ENCODE measurements around the gene NUP205. TPM values are rescaled to one million over a fixed set of nuclear protein-coding genes. Genes with fewer than 3 reads are reported as not detected.

NUP205 gene
- total RNA-seq, result 45.0 and 53.8 TPM in 2 replicates

GRCh38 chr7:135557455-135558336 is at the start of gene NUP205:
Gene NUP205, plus strand, starts transcription at chr7:135557917. Its CDS starts 28 bp downstream, at chr7:135557945.
- no peaks in the 10 kb centered on the region for H3K27me3 ChIP-seq (ENCODE audit: control insufficient read depth, insufficient read depth, low read length)
- TF ChIP-seq CTCF (IDR thresholded peaks at IDR 0.05; ENCODE audit: insufficient read depth, low read length, severe bottlenecking), result no peak
- FAIRE-seq (no peak), DNase-seq (ENCODE audit: low read depth) (peak; percentile 81)
- H3K36me3 ChIP-seq (ENCODE audit: control insufficient read depth, insufficient read depth, low read length), result no peaks in the 10 kb centered on the region
- H3K4me3 ChIP-seq (ENCODE audit: low read depth, low read length), result peak within 1 kb of the TSS; percentile 54

- no peak for TF ChIP-seq CTCF (IDR thresholded peaks at IDR 0.05; ENCODE audit: insufficient read depth, low read length, severe bottlenecking)
- DNase-seq (ENCODE audit: low read depth) (peak; percentile 44), FAIRE-seq (no peak)
- no peaks in the 10 kb centered on the region for H3K36me3 ChIP-seq (ENCODE audit: control insufficient read depth, insufficient read depth, low read length)
- H3K27me3 ChIP-seq (ENCODE audit: control insufficient read depth, insufficient read depth, low read length), result no peaks in the 10 kb centered on the region
- H3K4me3 ChIP-seq (ENCODE audit: low read depth, low read length), result peak overlapping the region; percentile 94
These were observed 48.7 kb upstream of the NUP205 start for GRCh38 chr7:135508883-135509588.

GRCh38 chr7:135509589-135509838 is 48.2 kb upstream of the NUP205 start:
- no peak for TF ChIP-seq CTCF (IDR thresholded peaks at IDR 0.05; ENCODE audit: insufficient read depth, low read length, severe bottlenecking)
- no peak for FAIRE-seq
- Histone ChIP-seq H3K4me3 (ENCODE audit: low read depth, low read length) (peak overlapping the region; percentile 94), H3K27me3 (ENCODE audit: control insufficient read depth, insufficient read depth, low read length) (no peaks in the 10 kb centered on the region), H3K36me3 (ENCODE audit: control insufficient read depth, insufficient read depth, low read length) (no peaks in the 10 kb centered on the region)
- DNase-seq (ENCODE audit: low read depth), result no peak

- DNase-seq (ENCODE audit: low read depth) (peak; percentile 89), FAIRE-seq (no peak)
- Histone ChIP-seq H3K4me3 (ENCODE audit: low read depth, low read length) (peak within 1 kb of the TSS; percentile 94), H3K36me3 (ENCODE audit: control insufficient read depth, insufficient read depth, low read length) (no peaks in the 10 kb centered on the region), H3K27me3 (ENCODE audit: control insufficient read depth, insufficient read depth, low read length) (no peaks in the 10 kb centered on the region)
- TF ChIP-seq CTCF (IDR thresholded peaks at IDR 0.05; ENCODE audit: insufficient read depth, low read length, severe bottlenecking), result no peak
These were observed 47.7 kb upstream of the NUP205 start, which contains the start of gene CNOT4 for GRCh38 chr7:135509839-135510591. Gene CNOT4, minus strand, starts transcription at chr7:135510102. Its CDS starts 71,771 bp downstream, at chr7:135438331.

- FAIRE-seq (no peak), DNase-seq (ENCODE audit: low read depth) (peak; percentile 31)
- Histone ChIP-seq H3K4me3 (ENCODE audit: low read depth, low read length) (peak overlapping the region; percentile 94), H3K36me3 (ENCODE audit: control insufficient read depth, insufficient read depth, low read length) (no peaks in the 10 kb centered on the region), H3K27me3 (ENCODE audit: control insufficient read depth, insufficient read depth, low read length) (no peaks in the 10 kb centered on the region)
- TF ChIP-seq CTCF (IDR thresholded peaks at IDR 0.05; ENCODE audit: insufficient read depth, low read length, severe bottlenecking), result no peak
These were observed 47.0 kb upstream of the NUP205 start for GRCh38 chr7:135510592-135511183.

Measured in bronchial epithelial cell (primary cell).